GM19023 (cell line): ENCODE results near the gene CDK5RAP2.
A peak's percentile ranks its signal among the peaks of the same experiment; 100 is the strongest.
"Not testable (repeated sequence)": the region's sequence is repeated elsewhere in the genome, so short reads cannot be mapped to it uniquely, and the experiment has no call there.

Experiments
- ATAC-seq: cut with Tn5 transposase; IDR thresholded peaks from one replicate; pipeline ENCODE4 v1.9.1; 2021; ENCODE audit warnings: mild to moderate bottlenecking, moderate library complexity; ENCODE audit not compliant: unreplicated experiment

Gene CDK5RAP2

DNA sequence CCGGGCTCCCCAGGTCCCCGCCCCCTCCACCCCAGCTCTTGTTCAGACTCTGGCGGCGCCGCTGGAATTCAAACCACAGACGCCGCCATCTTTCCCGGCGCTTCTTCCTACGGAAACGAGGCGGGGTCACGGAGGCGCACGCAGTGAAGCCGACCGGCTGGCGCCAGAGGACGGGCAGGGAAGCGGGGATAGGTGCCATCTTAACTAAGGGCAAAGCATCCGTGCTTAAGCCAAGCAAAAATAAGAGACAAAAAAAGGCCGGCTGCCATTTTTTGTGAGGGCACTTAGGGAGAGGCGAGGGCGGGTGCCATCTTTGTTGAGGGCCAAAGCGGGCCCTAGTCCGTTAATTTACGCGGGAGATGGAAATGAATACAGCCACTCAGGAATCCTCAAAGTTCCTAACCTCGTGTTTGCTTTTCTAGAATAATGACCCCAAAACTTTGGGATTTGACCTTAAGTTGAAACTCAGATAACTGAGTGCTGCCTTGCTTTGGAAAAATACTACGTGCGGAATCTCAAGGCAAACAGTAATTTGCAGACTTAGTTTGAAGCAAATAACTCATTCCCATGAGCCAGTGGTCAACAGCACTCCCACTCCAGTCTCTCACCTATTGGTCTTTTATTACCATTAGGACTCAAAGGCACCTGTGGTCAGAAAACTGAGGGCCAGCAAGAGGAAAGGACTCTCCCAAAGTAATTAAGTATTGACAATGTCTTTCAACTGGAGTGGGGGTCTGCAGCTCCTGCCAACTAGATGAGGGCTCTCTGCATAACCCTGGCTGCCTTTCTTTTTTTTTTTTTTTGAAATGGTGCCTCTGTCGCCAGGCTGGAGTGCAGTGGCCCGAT, at the start of gene CDK5RAP2:
CDK5RAP2 (minus strand) TSS at position 117 of the 846 bp plus-strand sequence. CDS start 189 bp downstream, outside the sequence.
- peak; percentile 94 for ATAC-seq

DNA sequence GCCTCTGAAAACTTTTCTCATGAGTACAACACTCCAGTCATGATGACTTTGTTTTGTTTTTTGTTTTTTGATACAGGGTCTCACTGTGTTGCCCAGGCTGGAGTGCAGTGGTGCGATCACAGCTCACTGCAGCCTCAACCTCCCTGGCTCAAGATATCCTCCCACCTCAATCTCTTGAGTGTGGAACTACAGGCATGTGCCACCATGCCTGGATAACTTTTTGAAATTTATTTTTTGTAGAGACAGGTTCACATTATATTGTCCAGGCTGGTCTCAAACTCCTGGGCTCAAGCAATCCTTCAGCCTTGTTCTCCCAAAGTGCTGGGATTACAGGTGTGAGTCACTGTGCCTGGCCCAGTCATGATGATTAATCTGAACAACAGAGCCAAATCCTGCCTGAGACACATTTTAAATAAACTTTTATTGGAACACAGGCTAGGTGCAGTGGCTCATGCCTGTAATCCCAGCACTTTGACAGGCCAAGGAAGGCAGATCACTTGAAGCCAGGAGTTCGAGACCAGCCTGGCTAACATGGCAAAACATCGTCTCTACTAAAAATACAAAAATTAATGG, 49.0 kb upstream of the CDK5RAP2 start:
- ATAC-seq, result not testable (repeated sequence)

DNA sequence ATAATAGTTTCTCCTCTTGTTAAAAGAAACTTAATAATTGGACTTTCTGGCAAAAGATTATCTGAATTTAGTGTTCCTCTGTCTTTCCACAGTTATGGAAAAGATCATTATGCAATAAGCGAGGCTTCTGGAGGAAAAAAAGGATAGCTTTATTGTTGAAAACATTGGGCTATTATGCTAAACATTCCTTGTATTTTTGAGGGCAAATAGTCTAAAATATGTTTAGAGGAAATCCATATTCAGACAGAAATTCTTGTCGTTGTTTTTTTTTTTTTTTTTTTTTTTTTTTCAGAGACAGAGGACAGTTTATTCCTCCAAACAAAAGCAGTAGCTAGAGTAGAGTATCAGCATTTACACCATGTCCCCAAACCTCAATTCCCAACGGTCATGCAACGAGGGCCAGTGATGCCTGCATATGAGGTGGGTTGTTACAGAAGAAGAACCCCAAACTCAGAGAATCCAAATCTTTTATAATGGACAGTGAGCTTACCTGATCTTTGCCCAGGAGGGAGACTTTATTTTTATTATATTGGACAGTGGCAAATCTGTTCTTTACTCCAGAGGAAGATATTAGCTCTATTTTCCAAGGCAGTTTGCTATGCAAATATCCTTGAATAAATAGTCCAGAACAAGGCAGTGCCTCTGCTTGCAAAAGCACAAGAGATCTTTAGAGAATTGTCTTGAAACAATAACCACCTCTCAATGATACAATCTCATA, 48.4 kb upstream of the CDK5RAP2 start:
- no peak for ATAC-seq

GRCh38 chr9:120627073-120627472, 47.1 kb upstream of the CDK5RAP2 start:
- no peak for ATAC-seq

DNA sequence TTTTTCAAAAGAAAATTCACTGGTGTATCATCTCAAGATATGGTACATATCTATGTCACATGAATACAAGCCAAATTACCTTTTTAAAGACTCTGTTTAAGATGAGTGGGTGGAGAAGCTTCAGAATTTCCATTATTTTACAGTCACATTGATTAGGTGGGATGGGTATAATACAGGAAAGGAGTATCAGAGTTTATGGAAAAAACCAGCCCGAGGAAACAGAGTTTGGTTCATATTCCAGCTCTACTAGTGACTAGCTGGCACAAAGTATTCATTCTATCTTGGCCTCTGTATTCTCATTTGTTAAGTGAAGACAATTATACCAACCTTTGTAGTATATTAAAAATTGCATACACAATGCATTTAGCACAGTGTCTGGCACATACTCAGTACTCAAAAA, 46.5 kb upstream of the CDK5RAP2 start:
- ATAC-seq, result no peak

DNA sequence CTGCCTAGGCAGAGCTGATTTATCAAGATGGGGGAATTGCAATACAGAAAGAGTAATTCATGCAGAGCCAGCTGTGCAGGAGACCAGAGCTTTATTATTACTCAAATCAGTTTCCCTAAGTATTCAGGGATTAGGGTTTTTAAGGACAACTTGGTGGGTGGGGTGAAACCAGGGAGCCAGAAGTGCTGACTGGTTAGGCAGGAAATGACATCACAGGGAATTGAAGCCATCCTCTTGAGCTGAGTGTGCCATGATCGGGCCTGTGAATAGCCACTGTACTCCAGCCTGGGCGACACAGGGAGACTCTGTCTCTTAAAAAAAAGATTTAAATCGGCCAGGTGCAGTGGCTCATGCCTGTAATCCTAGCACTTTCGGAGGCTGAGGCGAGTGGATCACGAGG, 45.3 kb upstream of the CDK5RAP2 start:
- no peak for ATAC-seq

DNA sequence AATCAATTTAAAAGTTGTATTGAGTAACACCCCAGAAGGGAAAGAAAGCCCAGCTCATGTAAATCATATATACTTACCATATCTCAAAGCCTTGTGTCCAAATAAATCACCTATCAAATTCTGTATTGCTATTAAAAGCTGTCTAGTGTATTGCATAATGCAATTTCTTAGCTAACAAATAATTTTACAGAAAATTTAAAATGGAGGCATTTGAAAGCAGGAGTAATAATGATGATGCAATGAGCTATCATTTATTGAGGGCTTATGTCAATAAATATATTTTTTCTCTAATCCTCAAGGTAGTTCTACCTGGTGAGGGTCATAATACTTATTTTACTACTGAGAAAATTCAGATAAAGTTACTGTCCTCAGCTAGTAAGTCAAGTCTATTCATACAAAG, 42.8 kb upstream of the CDK5RAP2 start:
- ATAC-seq, result no peak

- ATAC-seq, result no peak
Observed at GRCh38 chr9:120621941-120622340, 42.0 kb upstream of the CDK5RAP2 start.

- ATAC-seq, result no peak
Observed at GRCh38 chr9:120619751-120620655, 40.0 kb upstream of the CDK5RAP2 start.

DNA sequence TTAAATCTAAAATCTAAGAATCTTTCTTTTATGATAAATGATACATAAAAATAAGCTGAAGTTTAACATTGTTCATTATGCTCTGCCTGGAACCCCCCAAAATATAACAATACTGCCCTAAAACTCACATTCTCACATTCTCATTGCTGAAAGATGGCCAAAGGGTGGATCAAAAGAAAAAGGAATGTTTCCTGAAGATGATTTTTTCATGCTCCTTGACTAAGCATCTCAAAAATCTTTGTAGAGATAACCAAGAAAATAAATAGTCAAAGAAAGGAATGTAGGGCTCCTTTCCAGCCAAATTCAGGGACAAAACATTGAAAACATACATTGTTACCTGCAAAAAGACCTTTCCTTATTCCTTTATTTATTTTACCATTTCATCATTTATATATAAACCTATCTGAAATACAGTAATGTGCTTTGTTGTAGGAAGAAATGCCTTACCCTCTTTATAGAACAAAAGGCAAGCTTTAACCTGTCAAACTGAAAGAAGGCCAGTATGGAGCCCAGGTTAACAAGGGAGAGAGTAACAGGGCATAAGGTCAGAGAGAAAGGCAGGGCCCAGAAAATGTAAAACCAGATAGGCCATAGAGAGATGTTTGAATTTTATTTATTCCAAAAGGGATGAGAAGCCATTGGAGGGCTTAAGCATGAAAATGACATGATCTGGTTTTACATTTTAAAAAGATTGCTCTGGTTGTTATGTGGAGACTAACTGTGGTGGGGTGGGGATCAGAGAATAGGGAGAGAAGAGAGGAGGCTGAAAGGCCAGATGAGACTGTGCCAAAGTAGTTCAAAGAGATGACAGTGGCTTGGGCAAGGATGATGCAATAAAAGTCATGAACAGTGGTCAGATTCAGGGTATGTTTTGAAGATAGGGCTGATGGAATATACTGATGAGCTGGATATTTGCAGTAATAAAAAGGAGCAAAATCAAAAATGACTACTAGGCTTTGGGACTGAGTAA, 37.3 kb upstream of the CDK5RAP2 start:
- no peak for ATAC-seq

DNA sequence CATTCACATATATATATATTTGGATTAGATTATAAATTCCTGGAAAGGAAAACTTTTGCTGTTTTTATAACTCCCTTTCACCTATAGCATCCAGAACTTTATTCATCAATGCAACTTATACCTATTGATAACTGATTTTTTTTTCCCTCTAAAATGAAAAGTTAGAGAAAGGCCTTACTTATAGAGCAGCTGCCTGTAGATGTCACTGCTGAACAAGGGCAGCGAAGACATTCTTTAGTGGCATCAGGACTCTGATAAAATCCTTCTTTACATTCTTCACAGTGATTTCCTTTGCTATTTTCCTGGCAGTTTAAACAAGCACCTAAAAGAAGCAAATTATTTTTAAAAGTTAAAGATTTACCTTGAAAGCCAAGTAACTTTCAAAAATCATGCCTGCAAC, 32.3 kb upstream of the CDK5RAP2 start:
- no peak for ATAC-seq

GRCh38 chr9:120611690-120612068, 31.7 kb upstream of the CDK5RAP2 start:
- ATAC-seq, result no peak

DNA sequence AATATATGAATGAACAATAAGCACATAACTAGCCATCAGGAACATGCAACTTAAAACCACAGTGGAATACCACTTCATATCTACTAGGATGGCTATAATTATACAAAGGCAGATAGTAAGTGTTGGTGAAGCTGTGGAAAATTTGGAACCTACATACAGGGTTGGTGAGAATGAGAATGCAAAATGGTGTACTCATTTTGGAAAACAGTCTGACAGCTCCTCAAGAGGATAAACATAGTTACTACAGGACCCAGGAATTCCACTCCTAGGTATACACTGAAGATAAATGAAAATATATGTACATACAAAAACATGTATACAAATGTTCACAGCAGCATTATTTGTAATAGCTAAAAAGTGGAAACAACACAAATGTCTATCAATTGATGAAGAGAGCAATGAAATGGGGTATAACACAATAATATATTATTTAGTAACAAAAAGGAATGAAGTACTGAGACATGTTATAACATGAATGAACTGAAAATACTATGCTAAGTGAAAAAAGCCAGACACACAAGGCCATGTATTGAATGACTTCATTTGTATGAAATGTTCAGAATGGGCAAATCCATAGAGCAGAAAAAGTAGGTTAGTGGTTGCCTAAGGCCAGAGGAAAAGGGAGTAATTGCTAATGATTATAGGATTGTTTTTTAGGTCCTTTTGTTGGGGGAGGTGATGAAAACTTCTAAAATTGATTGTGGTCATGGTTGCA, 31.2 kb upstream of the CDK5RAP2 start:
- no peak for ATAC-seq

- ATAC-seq, result no peak
Observed at GRCh38 chr9:120609636-120610035, 29.7 kb upstream of the CDK5RAP2 start.

- ATAC-seq, result no peak
Observed at GRCh38 chr9:120608421-120608820, 28.5 kb upstream of the CDK5RAP2 start.

GRCh38 chr9:120603591-120603990, 23.6 kb upstream of the CDK5RAP2 start:
- no peak for ATAC-seq

GRCh38 chr9:120603010-120603409, 23.0 kb upstream of the CDK5RAP2 start:
- ATAC-seq, result no peak

- no peak for ATAC-seq
Observed at GRCh38 chr9:120593955-120594277, 13.9 kb upstream of the CDK5RAP2 start.

DNA sequence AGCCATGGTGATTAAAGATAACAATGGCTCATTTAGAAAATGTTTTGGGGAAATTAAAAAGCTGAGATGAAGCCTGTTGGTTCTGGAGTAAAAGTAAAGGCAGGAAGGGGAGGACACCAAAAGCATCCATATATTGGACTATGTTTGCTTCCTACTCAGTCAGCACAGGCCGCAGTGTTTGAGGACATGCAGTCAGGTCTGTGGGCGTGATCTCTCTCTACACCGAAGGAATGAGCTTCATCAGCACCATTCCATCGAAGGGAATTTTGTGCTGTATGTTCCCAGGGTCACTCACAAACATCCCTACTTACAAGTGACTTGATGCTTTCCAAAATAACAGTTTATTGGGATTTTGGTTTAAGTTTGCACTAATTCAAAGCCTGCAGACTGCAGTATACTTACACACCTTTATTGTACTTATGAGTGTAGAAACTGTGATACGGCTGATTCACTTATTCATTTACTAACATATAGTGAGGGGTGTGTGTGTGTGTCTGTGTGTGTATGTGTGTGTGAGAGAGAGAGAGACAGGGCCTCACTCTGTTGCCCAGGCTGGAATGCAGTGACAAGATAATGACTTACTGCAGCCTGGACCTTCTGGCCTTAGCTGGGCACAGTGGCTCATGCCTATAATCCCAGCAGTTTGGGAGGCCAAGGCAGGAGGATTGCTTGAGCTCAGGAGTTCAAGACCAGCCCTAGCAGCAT, 13.4 kb upstream of the CDK5RAP2 start:
- ATAC-seq, result no peak
